HG03066 (cell line): ENCODE measurements around the gene ZER1.
"Not testable (repeated sequence)": the region's sequence is repeated elsewhere in the genome, so short reads cannot be mapped to it uniquely, and the experiment has no call there.

ENCODE experiments used
- ATAC-seq: cut with Tn5 transposase; IDR thresholded peaks from one replicate; pipeline ENCODE4 v1.9.1; 2021; ENCODE audit warnings: low read depth; ENCODE audit not compliant: unreplicated experiment

ZER1 gene

DNA sequence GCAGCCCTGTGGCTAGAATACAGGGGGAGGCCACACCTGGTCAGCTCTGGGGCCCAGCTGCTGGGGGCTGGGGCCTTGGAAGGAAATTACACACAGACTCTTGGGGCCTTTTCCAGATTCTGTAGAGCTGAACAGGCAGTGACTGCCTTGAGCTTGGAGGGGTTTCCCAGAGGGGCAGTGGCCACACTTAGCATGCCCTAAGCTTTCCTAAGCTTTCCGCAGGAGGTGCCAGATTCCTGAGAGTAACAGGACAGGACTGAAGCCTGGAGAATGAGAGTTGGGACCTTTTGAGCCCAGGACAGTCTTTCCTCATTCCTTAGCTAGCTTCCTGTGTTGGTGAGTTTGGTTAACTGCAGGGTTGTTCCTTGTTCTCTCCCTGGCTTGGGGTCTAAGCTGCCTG, 16.7 kb upstream of the ZER1 start:
- no peak for ATAC-seq

DNA sequence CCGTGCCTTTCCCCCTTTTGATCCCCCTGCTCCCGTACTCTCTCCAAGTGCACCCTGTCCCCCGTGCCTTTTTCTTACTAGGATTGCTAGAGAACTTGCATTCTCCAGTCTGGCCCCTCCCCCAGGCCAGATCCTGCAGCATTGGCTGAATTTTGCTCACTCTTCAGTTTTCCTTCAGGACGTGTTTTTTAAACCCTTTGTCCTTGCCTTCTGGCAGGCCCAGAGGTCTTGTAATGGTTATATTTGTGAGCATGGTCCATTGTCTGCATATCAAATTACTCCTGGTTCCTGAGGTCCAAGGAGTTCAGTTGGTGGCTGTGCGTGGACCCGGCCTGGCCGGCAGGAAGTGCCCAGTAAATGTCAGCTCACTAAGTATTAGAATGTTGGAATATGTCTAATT, 15.9 kb upstream of the ZER1 start:
- no peak for ATAC-seq

DNA sequence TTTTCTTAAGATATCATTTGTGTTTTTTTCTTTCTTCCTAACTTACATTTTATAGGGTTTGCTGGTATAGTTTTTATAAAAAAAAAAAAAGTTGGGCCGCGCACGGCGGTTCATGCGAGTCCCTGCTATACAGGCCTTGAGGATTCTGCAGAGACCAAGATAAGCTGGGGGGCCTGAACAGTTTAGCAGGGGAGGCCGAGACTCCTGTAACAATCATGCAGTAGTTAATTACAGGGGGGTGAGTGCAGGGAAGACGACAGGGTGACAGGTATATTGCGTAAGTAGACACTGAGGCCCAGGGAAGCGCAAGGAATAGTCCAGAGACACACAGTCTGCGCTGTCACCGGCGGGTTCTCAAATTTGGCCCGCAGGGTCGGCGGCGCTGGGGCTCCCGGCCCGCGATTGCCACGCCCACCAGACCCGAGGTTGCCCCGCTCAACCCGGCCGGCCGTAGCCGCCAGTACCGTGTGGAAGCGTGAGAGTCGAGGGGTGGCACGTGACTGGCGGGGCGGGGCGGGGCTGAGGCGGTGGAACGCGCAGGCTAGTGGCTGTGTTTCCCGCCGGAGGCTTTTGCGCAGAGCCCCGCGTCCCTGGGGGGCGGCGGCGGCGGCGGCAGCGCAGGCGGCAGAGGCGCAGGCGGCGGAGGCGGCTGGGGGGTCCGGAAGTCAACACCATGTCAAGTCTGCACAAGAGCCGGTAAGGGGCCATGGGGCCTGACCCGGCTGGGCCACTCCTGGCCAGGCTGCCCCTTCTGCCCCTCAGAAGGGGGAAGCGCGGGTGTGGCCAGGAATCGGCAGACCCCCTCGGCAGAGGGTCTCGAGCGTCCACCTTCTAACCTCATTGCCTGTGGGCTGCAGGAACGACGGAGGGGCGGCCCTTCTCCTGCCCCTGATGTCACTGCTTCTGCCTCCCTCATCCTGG, 15.2 kb upstream of the ZER1 start, which contains the start of gene TBC1D13:
Gene TBC1D13 (plus strand): TSS at position 573 of the 921 bp plus-strand sequence. CDS start 101 bp downstream, at position 674.
- ATAC-seq, result peak; percentile 85

DNA sequence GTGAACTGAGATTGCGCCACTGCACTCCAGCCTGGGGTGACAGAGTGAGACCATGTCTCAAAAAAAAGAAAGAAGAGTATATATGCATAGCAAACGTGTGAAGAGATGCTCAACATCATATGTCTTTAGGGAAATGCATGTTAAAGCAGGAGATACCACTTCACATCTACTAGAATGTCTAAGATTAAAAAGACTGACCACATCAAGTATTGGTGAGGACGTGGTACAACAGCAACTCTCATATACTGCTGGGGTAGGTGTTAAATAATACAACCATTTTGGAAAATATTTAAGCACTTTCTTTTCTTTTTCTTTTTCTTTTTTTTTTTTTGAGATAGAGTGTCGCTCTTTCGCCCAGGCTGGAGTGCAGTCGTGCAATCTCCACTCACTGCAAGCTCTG, 13.7 kb upstream of the ZER1 start:
- no peak for ATAC-seq

DNA sequence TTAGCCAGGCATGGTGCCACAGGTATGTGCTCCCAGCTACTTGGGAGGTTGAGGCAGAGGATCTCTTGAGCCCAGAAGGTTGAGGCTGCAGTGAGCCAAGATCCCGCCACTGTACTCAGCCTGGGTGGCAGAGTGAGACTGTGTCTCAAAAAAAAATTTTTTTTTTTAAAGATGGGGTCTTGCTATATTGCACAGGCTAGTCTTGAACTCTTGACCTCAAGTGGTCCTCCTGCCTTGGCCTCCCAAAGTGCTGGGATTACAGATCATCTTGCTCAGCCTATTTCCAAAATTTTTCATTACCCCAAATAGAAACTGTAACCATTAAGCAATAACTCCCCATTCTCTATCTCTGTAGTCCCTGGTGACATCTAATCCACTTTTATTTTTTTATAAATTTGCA, 10.9 kb upstream of the ZER1 start:
- ATAC-seq, result no peak

DNA sequence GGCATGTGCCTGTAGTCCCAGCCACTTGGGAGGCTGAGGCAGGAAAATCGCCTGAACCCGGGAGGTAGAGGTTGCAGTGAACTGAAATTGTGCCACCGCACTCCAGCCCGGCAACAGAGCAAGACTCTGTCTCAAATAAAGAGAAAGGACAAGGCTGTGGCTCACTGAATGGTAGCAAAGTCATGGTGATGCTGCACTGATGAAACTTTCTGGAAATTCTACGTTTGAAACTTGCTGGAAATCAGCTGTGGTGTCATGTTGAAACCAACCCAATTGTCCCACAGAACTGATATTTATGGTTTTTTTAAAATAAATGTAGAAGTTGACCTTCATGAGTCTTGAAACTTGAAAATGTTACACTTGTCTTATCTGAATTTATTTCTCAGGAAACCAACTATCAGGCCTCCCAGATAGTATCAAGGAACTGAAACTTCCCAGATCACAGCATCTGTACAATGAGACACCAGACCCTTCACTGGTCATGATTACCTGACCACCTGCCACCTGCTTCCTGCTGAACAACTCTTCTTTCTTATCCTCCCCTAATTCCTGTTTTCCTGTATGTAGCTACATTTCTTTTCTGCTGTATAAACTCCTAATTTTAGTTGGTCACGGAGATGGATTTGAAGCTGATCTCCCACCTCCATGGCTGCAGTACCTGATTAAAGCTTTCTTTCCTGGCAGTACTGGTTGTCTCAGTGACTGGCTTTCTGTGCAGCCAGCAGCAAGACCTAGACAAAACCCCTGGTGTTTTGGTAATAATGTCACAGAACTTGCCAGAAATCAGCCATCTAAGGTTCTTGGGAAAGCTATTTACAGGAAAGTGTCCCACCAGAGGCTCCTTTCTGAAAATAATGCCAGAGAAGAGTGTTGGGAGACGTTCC, 9.7 kb upstream of the ZER1 start:
- no peak for ATAC-seq

DNA sequence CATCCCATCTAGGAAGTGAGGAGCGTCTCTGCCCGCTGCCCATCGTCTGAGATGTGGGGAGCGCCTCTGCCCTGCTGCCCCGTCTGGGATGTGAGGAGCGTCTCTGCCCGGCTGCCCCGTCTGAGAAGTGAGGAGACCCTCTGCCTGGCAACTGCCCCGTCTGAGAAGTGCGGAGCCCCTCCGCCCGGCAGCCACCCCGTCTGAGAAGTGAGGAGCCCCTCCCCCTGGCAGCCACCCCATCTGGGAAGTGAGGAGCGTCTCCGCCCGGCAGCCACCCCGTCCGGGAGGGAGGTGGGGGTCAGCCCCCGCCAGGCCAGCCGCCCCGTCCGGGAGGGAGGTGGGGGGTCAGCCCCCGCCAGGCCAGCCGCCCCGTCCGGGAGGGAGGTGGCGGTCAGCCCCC, 8.4 kb upstream of the ZER1 start:
- ATAC-seq, result not testable (repeated sequence)

DNA sequence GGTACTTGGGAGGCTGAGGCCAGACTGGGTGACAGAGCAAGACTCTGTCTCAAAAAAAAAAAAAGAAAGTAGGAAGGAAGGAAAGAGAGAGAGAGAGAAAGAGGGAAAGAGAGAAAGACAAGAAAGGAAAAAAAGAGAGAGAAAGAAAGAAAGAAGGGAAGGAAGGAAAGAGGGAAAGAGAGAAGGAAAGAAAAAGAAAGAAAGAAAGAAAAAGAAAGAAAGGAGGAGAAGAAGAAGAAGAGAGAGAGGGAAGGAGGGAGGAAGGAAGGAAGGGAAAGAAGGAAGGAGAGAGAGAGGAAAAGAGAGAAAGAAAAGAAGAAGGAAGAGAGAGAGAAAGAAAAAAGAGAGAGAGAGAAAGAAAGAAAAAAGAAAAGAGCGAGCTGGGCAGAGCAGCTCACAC, 3.1 kb upstream of the ZER1 start:
- no peak for ATAC-seq

DNA sequence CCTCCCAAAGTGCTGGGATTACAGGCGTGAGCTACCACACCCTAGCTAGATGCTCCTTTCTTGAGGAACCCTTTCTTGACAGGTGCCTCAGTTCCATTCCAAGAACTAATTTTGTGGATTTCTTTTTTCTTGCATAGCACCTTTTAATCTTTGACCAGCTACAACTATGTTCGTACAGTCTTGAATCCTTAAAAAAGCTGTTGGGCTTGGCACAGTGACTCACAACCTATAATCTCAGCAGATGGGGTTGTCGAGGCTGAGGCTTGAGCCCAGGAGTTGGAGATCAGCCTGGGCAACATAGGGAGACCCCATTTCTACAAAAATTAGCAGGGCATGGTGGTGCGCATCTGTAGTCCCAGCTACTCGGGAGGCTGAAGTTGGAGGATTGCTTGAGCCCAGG, 1.3 kb upstream of the ZER1 start:
- no peak for ATAC-seq

DNA sequence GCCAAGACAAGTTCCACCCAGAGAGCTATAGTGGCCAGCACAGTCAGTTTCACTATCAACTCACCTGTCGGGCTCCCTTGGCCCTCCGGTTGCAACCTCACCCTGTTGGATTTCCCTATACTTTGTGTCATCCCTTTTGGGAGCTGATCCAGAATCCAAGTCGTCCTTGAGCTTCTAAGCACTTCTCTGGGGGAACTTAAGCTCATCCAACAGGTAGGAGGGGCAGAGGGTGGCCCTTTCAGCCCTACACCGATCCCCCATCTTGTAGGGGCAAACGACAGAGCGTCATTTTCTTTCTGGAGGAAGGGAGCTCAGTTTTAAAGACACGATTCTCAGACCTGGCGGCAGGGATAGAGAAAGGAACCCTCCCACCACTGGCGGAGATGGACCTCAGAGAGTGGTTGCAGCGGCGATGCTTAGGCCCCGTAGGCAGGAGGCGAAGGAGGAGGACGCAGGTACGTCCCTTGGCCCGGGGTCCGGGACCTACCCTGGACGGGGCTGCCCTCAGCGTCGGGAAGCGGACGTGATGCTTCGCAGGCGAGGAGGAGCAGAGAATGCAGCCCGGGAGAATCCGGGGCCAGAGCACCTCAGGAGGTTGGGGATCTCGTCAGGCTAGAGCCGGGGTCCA, 519 bp downstream of the ZER1 start:
- peak; percentile 42 for ATAC-seq

DNA sequence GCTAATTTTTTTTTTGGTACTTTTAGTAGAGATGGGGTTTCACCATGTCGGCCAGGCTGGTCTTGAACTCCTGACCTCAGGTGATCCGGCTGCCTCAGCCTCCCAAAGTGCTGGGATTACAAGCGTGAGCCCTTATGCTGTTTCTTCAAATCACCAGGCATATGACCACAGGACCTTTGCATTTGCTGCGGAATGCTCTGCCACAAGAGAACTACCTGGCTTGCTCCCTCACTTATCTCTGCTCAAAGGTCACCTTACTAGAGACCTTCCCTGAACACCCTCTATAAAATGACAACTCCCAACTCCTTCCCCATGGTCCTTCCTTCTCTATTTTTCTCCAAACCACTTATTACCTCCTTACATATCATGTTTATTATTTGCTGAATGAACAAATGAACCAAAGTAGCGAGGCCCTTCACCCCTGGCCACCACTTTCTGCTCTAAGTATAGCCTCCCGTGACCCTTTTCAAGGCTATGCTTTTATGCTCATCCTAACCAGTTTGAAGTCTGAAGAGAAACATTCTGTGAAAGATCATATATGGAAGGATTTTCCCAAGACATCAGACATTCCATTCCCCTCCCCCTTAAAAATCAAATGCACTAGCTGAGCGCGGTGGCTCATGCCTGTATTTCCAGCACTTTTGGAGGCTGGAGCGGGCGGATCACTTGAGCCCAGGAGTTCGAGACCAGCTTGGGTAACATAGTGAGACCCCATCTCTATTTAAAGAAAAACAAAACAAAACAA, 1.3 kb downstream of the ZER1 start:
- no peak for ATAC-seq

DNA sequence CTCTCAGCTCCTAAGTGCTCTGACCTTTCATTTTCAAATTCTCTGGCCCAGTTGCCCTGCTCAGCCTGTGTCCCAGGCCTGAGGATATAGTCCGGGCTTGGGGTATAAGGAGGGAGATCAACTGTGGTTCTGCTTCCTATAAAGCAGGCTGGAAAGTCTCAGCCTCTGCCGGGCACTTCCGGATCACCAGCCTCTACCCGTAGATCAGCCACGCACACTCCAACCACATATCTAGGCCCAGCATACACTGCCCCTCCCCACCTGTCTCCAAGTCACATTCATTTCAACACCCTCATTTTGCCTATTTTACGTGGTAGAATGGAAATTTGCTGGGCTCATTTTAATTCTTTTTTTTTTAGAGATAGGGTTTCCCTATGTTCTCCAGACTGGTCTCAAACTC, 3.1 kb downstream of the ZER1 start:
- no peak for ATAC-seq

DNA sequence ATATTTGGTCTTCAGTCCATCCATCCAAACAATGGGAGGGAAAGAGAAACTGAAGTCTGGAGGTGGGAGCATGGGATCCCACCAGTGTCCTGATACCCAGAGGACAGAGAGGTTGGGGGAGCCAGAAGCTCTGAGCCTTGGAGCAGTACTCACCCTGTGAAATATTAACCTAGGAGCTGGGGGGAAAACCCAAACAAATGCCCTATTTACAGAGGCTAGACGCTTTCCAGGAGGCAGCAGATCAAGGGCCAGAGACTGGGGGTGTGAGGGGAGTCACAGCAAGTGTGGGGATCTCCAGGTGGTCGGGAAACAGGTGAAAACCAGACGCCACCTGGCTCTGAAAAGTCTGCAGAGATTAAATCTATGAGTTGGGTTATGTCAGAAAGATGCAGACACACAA, 6.2 kb downstream of the ZER1 start:
- ATAC-seq, result no peak

DNA sequence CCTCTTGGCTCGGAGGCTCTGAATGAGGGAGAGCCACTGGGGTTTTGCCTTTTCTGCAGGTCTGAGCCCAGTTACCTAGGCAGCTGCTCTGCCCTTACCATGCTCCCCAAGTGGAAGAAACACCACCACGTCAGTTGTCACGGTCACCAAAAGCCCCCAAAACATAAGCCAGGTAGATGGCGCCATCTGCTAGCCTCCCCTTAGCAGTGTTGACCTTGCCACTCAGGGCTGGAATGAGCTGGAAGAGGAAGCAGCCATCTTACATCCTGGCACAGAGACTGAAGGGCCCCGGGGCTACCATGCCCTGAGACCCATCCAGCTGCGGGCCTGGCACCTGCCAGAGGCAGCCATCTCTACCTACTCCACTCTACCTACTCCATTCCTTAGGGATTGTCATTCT, 7.4 kb downstream of the ZER1 start:
- no peak for ATAC-seq

DNA sequence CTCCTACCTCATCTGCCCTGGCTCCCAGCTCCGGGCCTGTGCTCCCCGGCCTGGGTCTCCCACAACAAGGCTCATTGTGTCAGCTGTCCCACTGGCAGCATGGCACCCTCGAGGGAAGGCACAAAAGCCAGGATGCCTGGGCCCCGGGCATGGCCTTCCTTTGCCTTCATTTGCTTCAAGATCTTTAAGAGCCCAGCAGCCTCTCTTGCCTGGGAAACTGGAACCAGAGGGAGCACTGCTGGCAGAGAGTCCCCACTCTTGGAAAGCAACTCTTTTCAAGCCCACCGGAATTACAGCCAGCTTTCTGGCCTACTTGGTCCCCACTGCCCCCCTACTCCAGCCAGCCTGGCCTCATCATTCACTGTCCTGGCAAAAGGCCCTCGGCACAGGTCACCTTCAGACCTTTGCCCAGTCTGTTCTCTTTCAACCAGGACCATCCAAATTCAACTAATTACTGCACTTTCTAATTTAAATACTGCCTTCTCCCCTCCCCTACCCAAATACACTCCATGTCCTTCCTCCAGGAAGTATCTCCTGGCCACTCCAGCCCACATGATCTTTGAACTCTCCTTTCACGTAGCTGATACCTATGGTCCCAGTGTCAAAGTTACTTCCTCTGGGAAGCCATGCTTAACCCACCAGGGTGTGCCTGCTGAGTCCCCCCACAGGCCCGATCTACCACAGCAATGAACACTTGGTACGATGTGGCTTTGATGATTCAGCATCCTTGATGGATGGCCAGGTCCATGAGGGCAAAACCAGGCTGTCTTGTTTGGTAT, 8.9 kb downstream of the ZER1 start:
- no peak for ATAC-seq

DNA sequence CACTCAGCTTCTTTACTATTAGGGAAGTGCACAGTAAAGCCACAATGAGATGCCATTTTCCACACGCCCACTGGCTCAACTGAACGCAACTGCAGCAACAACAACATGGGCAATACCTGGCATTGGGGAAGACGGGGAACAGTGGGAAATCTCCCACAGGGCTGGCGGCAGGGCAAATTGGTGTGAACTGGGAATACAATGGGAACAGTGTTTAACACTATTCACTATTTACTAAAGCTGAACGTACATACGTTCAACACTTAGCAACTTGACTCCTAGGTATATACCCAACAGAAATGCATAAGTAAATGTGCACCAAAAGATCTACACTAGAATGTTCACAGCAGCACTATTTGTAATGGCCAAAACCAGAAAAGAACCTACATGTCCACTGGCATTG, 14.1 kb downstream of the ZER1 start:
- ATAC-seq, result no peak

DNA sequence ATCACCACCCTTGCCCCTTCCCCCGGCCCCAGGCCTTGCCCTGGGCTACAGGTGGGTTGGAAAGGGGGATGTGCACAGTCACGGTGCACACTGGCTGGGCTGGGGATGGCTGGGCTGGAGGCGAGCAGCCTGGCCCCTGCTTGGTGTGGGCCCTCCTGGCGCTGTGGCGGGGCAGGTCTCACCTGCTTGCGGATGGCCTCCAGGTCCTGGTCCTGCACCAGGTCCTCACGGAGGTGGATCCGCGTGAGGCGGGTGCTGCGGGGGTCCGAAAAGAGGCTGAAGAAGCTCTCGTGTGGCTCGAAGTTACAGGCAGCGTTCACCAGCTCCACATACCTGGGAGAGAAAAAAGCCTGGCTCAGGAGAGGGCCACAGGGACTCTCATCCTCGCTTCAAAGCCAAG, 18.1 kb downstream of the ZER1 start:
- no peak for ATAC-seq

DNA sequence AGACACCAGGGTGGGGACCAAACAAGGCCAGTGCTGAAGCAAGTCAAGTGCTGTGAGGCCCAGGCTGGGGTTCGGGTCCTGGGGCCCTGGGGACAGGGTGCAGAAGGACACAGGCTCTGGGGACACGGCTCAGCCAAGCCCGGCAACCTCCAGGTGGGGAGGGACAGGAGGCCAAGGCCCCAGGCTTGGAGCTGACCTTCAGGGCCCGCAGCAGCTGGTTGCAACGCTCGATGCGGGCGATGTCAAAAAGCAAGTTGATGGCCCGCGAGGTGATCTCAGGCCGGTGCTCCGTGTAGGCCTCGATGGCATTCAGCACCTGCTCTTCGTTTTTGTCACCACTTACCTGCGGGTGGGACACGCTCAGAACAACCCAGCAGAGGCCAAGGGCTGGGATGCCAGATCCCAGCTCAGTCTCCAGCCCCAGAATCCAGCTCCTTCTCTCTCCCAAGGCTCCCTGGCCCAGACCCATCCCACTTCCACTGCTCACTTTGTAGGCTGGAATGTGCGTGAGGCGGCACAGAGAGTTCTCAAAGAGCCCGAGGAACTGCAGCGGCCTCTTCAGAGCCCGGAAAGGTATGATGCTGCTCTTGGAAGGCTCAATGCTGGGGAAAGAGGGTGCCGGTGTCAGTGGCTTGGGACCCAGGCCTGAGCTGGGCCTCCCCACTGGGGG, 20.7 kb downstream of the ZER1 start:
- ATAC-seq, result no peak

DNA sequence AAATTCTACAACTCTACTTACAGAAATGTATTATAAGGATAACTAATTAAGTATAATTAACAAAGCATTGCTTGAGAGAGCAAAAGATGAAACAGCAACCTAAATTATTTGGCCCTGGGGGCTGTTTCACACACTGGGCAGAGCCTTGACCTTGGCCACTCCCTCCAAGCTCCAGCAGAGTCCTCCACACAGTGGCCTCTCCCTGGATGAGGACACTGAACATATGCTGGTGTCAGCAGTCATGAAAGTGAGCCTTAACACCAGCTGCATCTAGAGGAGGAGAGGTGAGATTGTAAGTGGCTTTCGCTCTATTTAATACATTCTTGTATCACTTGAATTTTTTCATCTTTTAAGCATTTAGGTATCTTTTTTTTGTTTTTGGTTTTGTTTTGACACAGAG, 24.5 kb downstream of the ZER1 start:
- no peak for ATAC-seq
